ENCODE data around the gene KEL.

The KEL gene

GRCh38 chr7:142945001-142945400 lies 17.2 kb downstream of the KEL start:
- H3F3A ChIP-seq (ENCODE audit: insufficient read depth): no peaks in the 10 kb centered on the region
- H4K20me1 ChIP-seq (ENCODE audit: low read depth, low read length): no peaks in the 10 kb centered on the region
- no peaks in the 10 kb centered on the region for H3K9me3 ChIP-seq (ENCODE audit: insufficient read depth, low read length)
- H3K27ac ChIP-seq (ENCODE audit: low read depth, low read length): no peak overlapping the region
- no peak overlapping the region for H3K4me2 ChIP-seq (ENCODE audit: low read depth, low read length, poor library complexity, severe bottlenecking)
- H2AFZ ChIP-seq (ENCODE audit: low read depth, low read length, severe bottlenecking): no peak overlapping the region
- no peaks in the 10 kb centered on the region for H3K9me2 ChIP-seq (replicated peaks; ENCODE audit: insufficient read depth, low read length)
- H3K36me3 ChIP-seq (ENCODE audit: low read length): no peaks in the 10 kb centered on the region
- H3K4me3 ChIP-seq (ENCODE audit: insufficient read depth, low read length, poor library complexity, severe bottlenecking): no peak overlapping the region
- no peaks in the 10 kb centered on the region for H3K27me3 ChIP-seq (ENCODE audit: low read length)
- H3K9ac ChIP-seq (ENCODE audit: low read length): no peak overlapping the region
- TF ChIP-seq CTCF (IDR thresholded peaks at IDR 0.05; ENCODE audit: insufficient read depth, low read length, poor library complexity, severe bottlenecking) (no peak), EZH2phosphoT487 (conservative IDR thresholded peaks at IDR 0.05; ENCODE audit: low read length) (no peak)
- no peaks in the 10 kb centered on the region for H3K79me2 ChIP-seq (ENCODE audit: insufficient read depth, low read length)

- H3K9me3 ChIP-seq (ENCODE audit: insufficient read depth, low read length): no peaks in the 10 kb centered on the region
- H3K79me2 ChIP-seq (ENCODE audit: insufficient read depth, low read length): no peaks in the 10 kb centered on the region
- no peak overlapping the region for H2AFZ ChIP-seq (ENCODE audit: low read depth, low read length, severe bottlenecking)
- H3K36me3 ChIP-seq (ENCODE audit: low read length): no peaks in the 10 kb centered on the region
- no peak overlapping the region for H3K27ac ChIP-seq (ENCODE audit: low read depth, low read length)
- no peak for TF ChIP-seq EZH2phosphoT487 (conservative IDR thresholded peaks at IDR 0.05; ENCODE audit: low read length)
- TF ChIP-seq CTCF (IDR thresholded peaks at IDR 0.05; ENCODE audit: insufficient read depth, low read length, poor library complexity, severe bottlenecking): no peak
- H3K9me2 ChIP-seq (replicated peaks; ENCODE audit: insufficient read depth, low read length): no peaks in the 10 kb centered on the region
- H4K20me1 ChIP-seq (ENCODE audit: low read depth, low read length): no peaks in the 10 kb centered on the region
- no peak overlapping the region for H3K4me3 ChIP-seq (ENCODE audit: insufficient read depth, low read length, poor library complexity, severe bottlenecking)
- no peak overlapping the region for H3K4me2 ChIP-seq (ENCODE audit: low read depth, low read length, poor library complexity, severe bottlenecking)
- H3K9ac ChIP-seq (ENCODE audit: low read length): no peak overlapping the region
- H3F3A ChIP-seq (ENCODE audit: insufficient read depth): no peaks in the 10 kb centered on the region
- no peaks in the 10 kb centered on the region for H3K27me3 ChIP-seq (ENCODE audit: low read length)
Observed at GRCh38 chr7:142943706-142944268, 18.4 kb downstream of the KEL start.

DNA sequence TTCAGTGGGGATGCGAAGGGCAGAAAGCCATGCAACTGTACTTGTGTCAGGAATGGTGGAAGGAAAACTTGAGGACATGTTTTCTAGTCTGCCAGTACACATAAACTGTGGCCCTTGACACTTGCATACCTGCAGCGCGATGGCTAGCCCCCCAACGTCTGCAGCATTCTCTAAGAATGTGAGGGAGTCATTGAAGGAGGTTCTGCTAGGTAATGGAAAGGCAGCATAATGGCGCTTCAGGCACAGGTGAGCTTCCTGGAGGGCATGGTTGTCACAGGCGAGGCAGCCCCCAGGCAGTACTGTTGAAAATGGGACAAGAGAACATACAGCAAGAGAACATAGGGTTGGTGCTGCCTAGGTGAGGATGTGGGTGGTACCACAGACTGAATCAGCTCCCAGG lies 19.4 kb downstream of the KEL start:
- no peak for TF ChIP-seq EZH2phosphoT487 (conservative IDR thresholded peaks at IDR 0.05; ENCODE audit: low read length)
- no peak for TF ChIP-seq CTCF (IDR thresholded peaks at IDR 0.05; ENCODE audit: insufficient read depth, low read length, poor library complexity, severe bottlenecking)
- Histone ChIP-seq H3K27ac (ENCODE audit: low read depth, low read length) (no peak overlapping the region), H3K4me3 (ENCODE audit: insufficient read depth, low read length, poor library complexity, severe bottlenecking) (no peak overlapping the region), H3K9me2 (replicated peaks; ENCODE audit: insufficient read depth, low read length) (no peaks in the 10 kb centered on the region), H3K79me2 (ENCODE audit: insufficient read depth, low read length) (no peaks in the 10 kb centered on the region), H3K27me3 (ENCODE audit: low read length) (no peaks in the 10 kb centered on the region), H3K9ac (ENCODE audit: low read length) (no peak overlapping the region), H3K9me3 (ENCODE audit: insufficient read depth, low read length) (no peaks in the 10 kb centered on the region), H4K20me1 (ENCODE audit: low read depth, low read length) (no peaks in the 10 kb centered on the region), H3F3A (ENCODE audit: insufficient read depth) (no peaks in the 10 kb centered on the region), H3K36me3 (ENCODE audit: low read length) (no peaks in the 10 kb centered on the region), H3K4me2 (ENCODE audit: low read depth, low read length, poor library complexity, severe bottlenecking) (no peak overlapping the region), H2AFZ (ENCODE audit: low read depth, low read length, severe bottlenecking) (no peak overlapping the region)
